Forelimb muscle (tissue), 1 donor: ENCODE results near the gene LHPP. TPM values are rescaled to one million over a fixed set of nuclear protein-coding genes. Genes with fewer than 3 reads are reported as not detected.

Experiments used
- DNase-seq: peaks from one replicate; pipeline ENCODE4 v3.0.0-alpha.2; 2013; ENCODE audit warnings: low read depth
- polyA plus RNA-seq: library from polyadenylated mRNA; unstranded; fragments of 120-200 nt; gene quantifications from one replicate; pipeline ENCODE4 v1.2.1, GENCODE V29; 2013; ENCODE audit not compliant: insufficient read length

LHPP gene
- polyA plus RNA-seq, 1 donor: 6.9 TPM

- no peak for DNase-seq
Measured at GRCh38 chr10:124520558-124521428, 59.2 kb downstream of the LHPP start.

GRCh38 chr10:124521429-124521871, 59.8 kb downstream of the LHPP start:
- DNase-seq: no peak

- DNase-seq: no peak
Measured at GRCh38 chr10:124522131-124522932, 60.7 kb downstream of the LHPP start.

- DNase-seq: no peak
Measured at GRCh38 chr10:124522933-124523871, 61.6 kb downstream of the LHPP start.

GRCh38 chr10:124523901-124524300, 62.3 kb downstream of the LHPP start:
- DNase-seq: no peak

GRCh38 chr10:124524991-124525653, 63.5 kb downstream of the LHPP start:
- DNase-seq: no peak

GRCh38 chr10:124525751-124526600, 64.4 kb downstream of the LHPP start:
- DNase-seq: no peak

GRCh38 chr10:124526621-124527267, 65.1 kb downstream of the LHPP start:
- no peak for DNase-seq

- DNase-seq: no peak
Measured at GRCh38 chr10:124527874-124528395, 66.3 kb downstream of the LHPP start.

GRCh38 chr10:124529661-124530214, 68.1 kb downstream of the LHPP start:
- no peak for DNase-seq

GRCh38 chr10:124530215-124530665, 68.6 kb downstream of the LHPP start:
- DNase-seq: no peak

- no peak for DNase-seq
Measured at GRCh38 chr10:124530816-124531215, 69.2 kb downstream of the LHPP start.

GRCh38 chr10:124532106-124532641, 70.6 kb downstream of the LHPP start:
- no peak for DNase-seq

- DNase-seq: no peak
Measured at GRCh38 chr10:124532788-124533187, 71.2 kb downstream of the LHPP start.

- DNase-seq: no peak
Measured at GRCh38 chr10:124533266-124533665, 71.6 kb downstream of the LHPP start.

- DNase-seq: no peak
Measured at GRCh38 chr10:124534231-124534798, 72.7 kb downstream of the LHPP start.

- no peak for DNase-seq
Measured at GRCh38 chr10:124534826-124535601, 73.4 kb downstream of the LHPP start.
